Gastroesophageal sphincter (tissue), 4 donors: ENCODE data around the gene ESM1. TPM values are rescaled to one million over a fixed set of nuclear protein-coding genes. Genes with fewer than 3 reads are reported as not detected.

Experiments
- ATAC-seq: fragments of 150-250 bp; one replicate; pipeline ENCODE4 v1.9.1; 2016; ENCODE audit warnings: mild to moderate bottlenecking, moderate library complexity
- H3K27ac ChIP-seq, 4 donors: fragments of 200-600 bp; sonication (generic) in 3 of 4; 1 replicate in 3 of 4; 2 replicates in 1 of 4; pipeline ENCODE4 v1.5.1; 2016 to 2019
- H3K27me3 ChIP-seq: fragments of 200-600 bp; sonication (generic); one replicate; pipeline ENCODE4 v1.5.1; 2019
- H3K36me3 ChIP-seq, 2 donors: fragments of 200-600 bp; sonication (generic); one replicate each; pipeline ENCODE4 v1.5.1; 2019; ENCODE audit warnings: control low read depth in 1 of 2
- H3K4me1 ChIP-seq, 3 donors: fragments of 200-600 bp; sonication (generic); 1 replicate in 2 of 3; 2 replicates in 1 of 3; pipeline ENCODE4 v1.5.1; 2016 to 2019; ENCODE audit warnings: control low read depth in 2 of 3
- H3K4me3 ChIP-seq, 2 donors: fragments of 200-600 bp; sonication (generic); one replicate each; pipeline ENCODE4 v1.5.1; 2019; ENCODE audit warnings: mild to moderate bottlenecking in 1 of 2, moderate library complexity in 1 of 2
- H3K9me3 ChIP-seq, 3 donors: fragments of 200-600 bp; sonication (generic); one replicate each; pipeline ENCODE4 v1.5.1; 2017 to 2019; ENCODE audit warnings: control low read depth in 2 of 3
- CTCF ChIP-seq, 4 experiments: fragments of 200-600 bp in 2 of 4; fragments of 450-650 bp in 2 of 4; sonication (generic) in 1 of 4; IDR thresholded peaks; one replicate each; pipeline ENCODE4 v1.5.1; 2017 to 2019; ENCODE audit warnings: antibody characterized with exemption in 4 of 4, mild to moderate bottlenecking in 2 of 4, moderate library complexity in 2 of 4
- EP300 ChIP-seq: sonication (generic); formaldehyde crosslinking; IDR thresholded peaks from one replicate; pipeline ENCODE4 v1.6.1; 2017; ENCODE audit warnings: antibody characterized with exemption, mild to moderate bottlenecking
- POLR2A ChIP-seq, 2 donors: fragments of 450-650 bp; IDR thresholded peaks; one replicate each; pipeline ENCODE4 v1.6.1; 2017; ENCODE audit warnings: antibody characterized with exemption in 2 of 2, mild to moderate bottlenecking in 2 of 2, moderate library complexity in 1 of 2
- POLR2AphosphoS5 ChIP-seq: sonication (generic); formaldehyde crosslinking; IDR thresholded peaks from one replicate; pipeline ENCODE4 v1.6.1; 2017; ENCODE audit warnings: antibody characterized with exemption
- WGBS, 2 donors: methylation state at CpG; one replicate each; pipeline ENCODE4 v1.1.5; 2018; ENCODE audit warnings: low coverage in 1 of 2; 5-methylcytosine and 5-hydroxymethylcytosine counted together
- total RNA-seq, 4 donors: library from RNA; depleted of rRNA; stranded (reverse); fragments of >200 nt; gene quantifications; one replicate each; pipeline ENCODE4 v1.1.0, GENCODE V29; 2016

The ESM1 gene
- total RNA-seq, 4 donors from 2014 or later, result 0.13 TPM; not detected in 3

- no peaks in the 10 kb centered on the region for H3K4me1 ChIP-seq
- no peak overlapping the region for H3K27ac ChIP-seq
- no peaks in the 10 kb centered on the region for H3K36me3 ChIP-seq
- H3K9me3 ChIP-seq, result no peaks in the 10 kb centered on the region
- H3K27me3 ChIP-seq, result peaks cover 6% of the 10 kb centered on the region
- no peak for ATAC-seq
- 28 to 30% methylated on average over 2 of the region's 2 CpGs for WGBS, 2 donors
- no peak overlapping the region for H3K4me3 ChIP-seq
- TF ChIP-seq POLR2A (IDR thresholded peaks at IDR 0.05), result no peak
- no peak for TF ChIP-seq POLR2AphosphoS5
- no peak for TF ChIP-seq CTCF (IDR thresholded peaks at IDR 0.05)
- no peak for TF ChIP-seq EP300
These were observed 7.9 kb upstream of the ESM1 start for GRCh38 chr5:54993318-54993717.

- H3K4me1 ChIP-seq, result no peaks in the 10 kb centered on the region
- 20 to 27% methylated on average over 3 of the region's 3 CpGs for WGBS, 2 donors
- no peak for ATAC-seq
- H3K36me3 ChIP-seq, result no peaks in the 10 kb centered on the region
- no peaks in the 10 kb centered on the region for H3K9me3 ChIP-seq
- no peak overlapping the region for H3K4me3 ChIP-seq
- peaks cover 14% of the 10 kb centered on the region for H3K27me3 ChIP-seq
- no peak overlapping the region for H3K27ac ChIP-seq
- no peak for TF ChIP-seq CTCF (IDR thresholded peaks at IDR 0.05)
- TF ChIP-seq POLR2AphosphoS5, result no peak
- TF ChIP-seq POLR2A (IDR thresholded peaks at IDR 0.05), result no peak
- no peak for TF ChIP-seq EP300
These were observed 6.0 kb upstream of the ESM1 start for GRCh38 chr5:54991416-54991815.

- WGBS, 2 donors, result 50 to 80% methylated on average over 1 of the region's 1 CpG
- no peaks in the 10 kb centered on the region for H3K4me1 ChIP-seq
- TF ChIP-seq EP300, result no peak
- no peak for TF ChIP-seq POLR2A (IDR thresholded peaks at IDR 0.05)
- TF ChIP-seq POLR2AphosphoS5, result no peak
- no peak overlapping the region for H3K4me3 ChIP-seq
- H3K36me3 ChIP-seq, result no peaks in the 10 kb centered on the region
- peaks cover 19% of the 10 kb centered on the region for H3K27me3 ChIP-seq
- H3K9me3 ChIP-seq, result no peaks in the 10 kb centered on the region
- ATAC-seq, result no peak
- no peak overlapping the region for H3K27ac ChIP-seq
These were observed 5.5 kb upstream of the ESM1 start for GRCh38 chr5:54990841-54991258.

- ATAC-seq, result no peak
- no peak overlapping the region for H3K27ac ChIP-seq
- no peak overlapping the region for H3K4me3 ChIP-seq
- 43 to 61% methylated on average over 2 of the region's 2 CpGs for WGBS, 2 donors
- peaks cover 34% of the 10 kb centered on the region for H3K27me3 ChIP-seq
- TF ChIP-seq CTCF (IDR thresholded peaks at IDR 0.05) (no peak), POLR2AphosphoS5 (no peak)
- H3K9me3 ChIP-seq, result no peaks in the 10 kb centered on the region
- peaks cover 0 to 8% (median 0%) of the 10 kb centered on the region in 3 donors for H3K4me1 ChIP-seq
- H3K36me3 ChIP-seq, result no peaks in the 10 kb centered on the region
These were observed 3.4 kb upstream of the ESM1 start for GRCh38 chr5:54988817-54989216.

GRCh38 chr5:54988218-54988617 lies 2.8 kb upstream of the ESM1 start:
- TF ChIP-seq EP300 (no peak), CTCF (IDR thresholded peaks at IDR 0.05) (no peak), POLR2AphosphoS5 (no peak), POLR2A (IDR thresholded peaks at IDR 0.05) (no peak)

More at GRCh38 chr5:54988218-54988617, 2.8 kb upstream of the ESM1 start:
- Histone ChIP-seq H3K36me3 (no peaks in the 10 kb centered on the region), H3K9me3 (no peaks in the 10 kb centered on the region), H3K4me3 (no peak overlapping the region), H3K27ac (no peak overlapping the region), H3K27me3 (peaks cover 34% of the 10 kb centered on the region), H3K4me1 (peaks cover 0 to 8% (median 0%) of the 10 kb centered on the region in 3 donors)
- 57% methylated on average over 1 of the region's 1 CpG; no CpG with 5 or more reads in 1 of the 2 donors for WGBS, 2 donors
- no peak for ATAC-seq
